Right hindlimb (tissue), 1 donor: ENCODE measurements around the gene SH3D19.
"Not testable (repeated sequence)": the region's sequence is repeated elsewhere in the genome, so short reads cannot be mapped to it uniquely, and the experiment has no call there.

ENCODE experiments used
- DNase-seq: peaks from one replicate; pipeline ENCODE4 v3.0.0-alpha.2; 2018

Gene SH3D19

DNA sequence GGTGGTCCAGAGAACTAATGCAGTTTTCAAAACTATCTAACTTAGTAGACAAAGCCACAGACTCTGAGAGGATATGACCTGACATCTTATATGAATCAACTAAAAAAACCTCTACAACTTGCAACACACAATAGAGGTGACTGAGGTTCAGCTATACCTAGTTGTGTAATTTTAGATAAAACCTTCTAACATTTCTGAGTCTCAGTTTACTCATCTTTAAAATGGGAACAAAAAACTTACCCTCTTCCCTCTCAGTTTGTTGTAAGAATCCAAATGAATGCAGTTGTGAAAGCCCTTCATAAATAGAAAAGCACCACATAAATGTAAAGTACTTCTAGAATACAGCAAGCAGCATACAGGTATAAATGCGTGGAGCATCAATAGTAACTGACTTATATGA is 5.9 kb downstream of the SH3D19 start:
- no peak for DNase-seq

DNA sequence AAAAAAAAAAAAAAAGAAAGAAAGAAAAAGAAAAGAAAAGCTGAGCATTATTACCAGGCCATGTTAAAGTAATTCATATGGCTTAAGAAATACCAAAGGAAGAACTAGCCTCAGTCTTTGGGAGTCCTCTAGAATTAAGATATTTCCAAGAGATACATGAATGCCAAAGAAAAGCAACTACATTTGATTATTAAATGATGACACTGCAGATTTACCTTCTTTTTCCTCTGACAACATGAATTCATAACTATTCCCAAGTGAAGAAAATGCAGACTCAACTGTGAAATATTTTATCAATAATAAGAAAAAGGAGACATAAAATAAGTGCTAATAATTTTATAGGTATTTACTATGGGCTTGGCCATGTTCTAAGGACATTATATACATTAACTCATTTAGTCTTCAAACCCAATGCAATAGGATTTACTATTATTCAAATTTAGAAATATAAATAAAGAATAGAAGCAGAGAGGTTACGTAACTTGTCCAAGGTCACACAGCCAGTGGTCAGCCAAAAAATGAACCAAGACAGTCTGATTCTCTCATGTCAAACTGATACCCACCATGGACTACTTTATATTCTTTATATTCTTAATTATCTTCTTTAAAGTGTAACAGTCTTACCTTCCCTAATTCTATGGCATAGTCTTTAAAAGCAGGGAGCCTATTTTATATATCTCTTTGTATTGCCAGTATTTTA is 6.9 kb downstream of the SH3D19 start:
- no peak for DNase-seq

DNA sequence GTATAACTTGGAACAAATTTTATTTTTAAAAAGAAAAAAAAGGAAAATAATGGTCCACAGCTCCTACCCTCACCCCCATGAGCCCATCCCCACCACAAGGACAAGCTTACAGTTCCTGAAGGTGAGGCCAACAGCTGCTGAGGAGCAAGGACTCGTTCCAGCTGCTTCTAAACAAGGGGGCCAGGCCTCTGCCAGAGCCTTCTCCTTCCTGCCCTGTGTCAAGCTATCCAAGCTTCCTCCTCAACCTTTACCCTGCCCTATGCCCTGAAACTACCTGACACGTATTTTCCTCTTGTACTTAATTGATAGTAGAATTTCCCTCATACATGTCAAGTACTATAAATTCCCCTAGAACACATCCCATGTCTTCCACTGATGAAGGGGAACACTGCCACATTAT is 8.8 kb downstream of the SH3D19 start:
- DNase-seq: no peak

DNA sequence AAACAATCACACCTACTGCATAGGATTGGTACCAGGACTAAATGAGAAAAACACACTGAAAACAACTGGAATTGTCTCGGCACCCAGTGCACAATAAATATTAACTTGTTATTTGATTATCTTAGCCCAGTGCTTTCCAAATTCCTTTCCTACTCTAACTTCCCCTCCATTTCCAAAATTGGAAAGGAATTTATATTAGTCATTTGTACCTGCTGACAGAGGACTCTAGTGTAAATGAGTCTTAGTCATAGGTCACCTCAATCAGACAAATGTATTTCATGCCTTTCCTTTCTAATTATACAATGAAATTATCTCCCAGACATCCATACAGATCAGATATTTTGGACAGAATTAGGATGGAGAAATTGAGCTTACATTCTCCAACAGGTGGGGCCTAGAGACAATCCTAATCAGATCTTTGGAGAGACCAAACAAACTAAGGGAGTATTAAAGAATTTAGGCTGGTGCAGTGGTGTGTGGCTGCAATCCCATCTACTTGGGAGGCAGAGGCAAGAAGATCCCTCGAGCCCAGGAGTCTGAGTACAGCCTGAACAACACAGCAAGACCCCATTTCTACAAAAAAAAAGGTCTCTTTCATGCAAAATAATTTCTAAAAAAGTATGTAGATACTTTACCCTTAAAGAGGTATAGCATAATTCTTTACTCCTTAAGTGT is 10.1 kb downstream of the SH3D19 start:
- DNase-seq: no peak

DNA sequence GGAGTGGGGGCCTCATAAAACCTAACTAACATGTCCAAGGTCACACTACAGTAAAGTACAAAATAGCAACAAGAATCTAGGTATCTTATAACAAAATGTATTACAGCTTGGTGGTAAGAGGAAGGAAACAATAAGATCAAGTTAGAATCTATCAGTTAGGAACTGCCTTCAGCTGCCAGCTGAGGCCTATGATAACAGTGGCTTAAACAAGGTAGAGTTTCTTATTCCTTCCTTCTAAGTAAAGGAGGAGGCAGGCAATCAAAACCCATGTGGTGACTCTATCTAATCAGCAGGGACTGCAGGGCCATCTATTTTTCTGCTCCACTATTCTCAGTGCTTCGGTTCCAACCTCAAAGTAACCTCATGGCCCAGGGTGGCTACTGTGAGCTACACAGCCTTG is 10.9 kb downstream of the SH3D19 start:
- no peak for DNase-seq

DNA sequence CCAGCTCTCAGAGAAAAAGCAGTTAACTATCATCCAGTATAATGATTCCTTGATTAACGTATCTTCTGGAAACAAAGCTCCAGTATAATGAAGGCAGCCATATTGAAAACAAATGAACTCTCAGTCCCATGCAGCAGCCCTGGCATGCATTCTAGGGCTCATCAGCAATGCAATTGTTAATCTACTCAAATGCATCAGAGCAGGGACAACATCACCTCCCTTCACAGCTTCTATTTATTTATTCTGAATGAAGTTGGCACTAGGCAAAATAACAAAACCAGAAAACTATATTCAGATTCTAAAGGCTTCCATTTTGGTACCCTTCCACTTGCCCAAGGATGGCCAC is 11.4 kb downstream of the SH3D19 start:
- no peak for DNase-seq

DNA sequence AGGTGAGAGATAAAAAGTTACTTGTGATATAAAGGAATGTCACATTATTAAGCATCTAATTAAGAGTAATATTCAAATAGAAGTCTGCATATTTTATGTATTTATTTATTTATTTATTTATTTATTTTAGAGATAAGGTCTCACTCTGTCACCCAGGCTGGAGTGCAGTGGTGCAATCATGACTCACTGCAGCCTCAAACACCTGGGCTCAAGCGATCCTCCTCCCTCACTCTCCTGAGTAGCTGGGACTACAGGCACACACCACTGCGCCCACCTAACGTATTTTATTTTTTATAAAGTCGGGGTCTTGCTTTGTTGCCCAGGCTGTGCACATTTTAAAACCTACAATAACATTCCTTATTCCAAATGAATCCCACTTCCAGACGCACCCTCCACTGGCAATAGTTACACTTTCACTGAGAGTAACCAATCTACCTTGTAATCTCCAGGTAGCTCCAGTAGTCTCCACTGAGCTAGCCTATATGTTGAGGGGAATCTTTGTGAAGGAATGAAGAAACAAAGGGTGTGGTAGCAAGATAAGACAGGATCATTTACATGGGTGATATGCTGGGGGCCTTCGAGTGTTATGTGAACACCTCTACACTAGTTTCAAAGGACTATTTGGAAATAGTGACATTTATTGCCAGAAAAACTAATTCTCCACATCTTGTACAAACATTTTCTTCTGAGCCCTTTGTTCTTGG is 11.9 kb downstream of the SH3D19 start:
- DNase-seq: no peak

DNA sequence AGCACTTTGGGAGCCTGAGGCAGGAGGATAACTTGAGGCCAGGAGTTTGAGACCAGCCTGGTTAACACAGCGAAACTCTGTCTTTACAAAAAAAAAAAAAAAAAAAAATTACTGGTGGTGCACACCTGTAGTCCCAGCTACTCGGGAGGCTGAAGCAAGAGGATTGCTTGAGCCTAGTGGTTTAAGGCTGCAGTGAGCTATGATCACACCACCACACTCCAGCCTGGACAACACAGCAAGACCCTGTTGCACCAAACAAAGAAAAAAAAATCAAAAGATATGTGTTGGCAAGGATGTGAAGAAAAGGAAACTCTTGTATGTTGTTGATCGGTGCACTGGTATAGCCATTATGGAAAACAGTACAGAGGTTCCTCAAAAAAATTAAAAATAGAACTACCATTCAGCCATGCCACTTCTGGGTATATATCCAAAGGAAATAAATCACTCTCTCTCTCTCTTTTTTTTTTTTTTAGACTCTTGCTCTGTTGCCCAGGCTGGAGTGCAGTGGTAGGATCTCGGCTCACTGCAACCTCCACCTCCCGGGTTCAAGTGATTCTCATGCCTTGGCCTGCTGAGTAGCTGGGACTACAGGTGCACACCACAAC is 15.2 kb downstream of the SH3D19 start:
- no peak for DNase-seq

DNA sequence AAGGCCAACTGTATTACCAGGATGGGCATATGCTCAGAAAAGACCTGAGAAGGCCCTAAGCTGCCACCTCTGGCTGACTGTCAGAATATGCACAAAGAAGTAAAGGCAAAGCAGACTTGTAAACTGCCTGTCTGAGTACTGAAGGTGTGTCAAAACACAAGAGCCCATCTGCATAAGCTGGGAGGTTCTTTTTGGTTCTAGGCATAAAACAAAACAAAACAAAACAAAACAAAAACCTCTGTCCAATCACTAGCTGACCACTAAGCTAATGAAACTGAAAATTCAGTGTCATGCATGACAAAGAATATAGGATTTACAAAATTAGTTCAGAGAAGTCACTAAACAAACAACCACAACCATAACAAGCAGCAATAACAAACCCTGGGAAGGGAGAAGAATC is 20.6 kb downstream of the SH3D19 start:
- DNase-seq: no peak

DNA sequence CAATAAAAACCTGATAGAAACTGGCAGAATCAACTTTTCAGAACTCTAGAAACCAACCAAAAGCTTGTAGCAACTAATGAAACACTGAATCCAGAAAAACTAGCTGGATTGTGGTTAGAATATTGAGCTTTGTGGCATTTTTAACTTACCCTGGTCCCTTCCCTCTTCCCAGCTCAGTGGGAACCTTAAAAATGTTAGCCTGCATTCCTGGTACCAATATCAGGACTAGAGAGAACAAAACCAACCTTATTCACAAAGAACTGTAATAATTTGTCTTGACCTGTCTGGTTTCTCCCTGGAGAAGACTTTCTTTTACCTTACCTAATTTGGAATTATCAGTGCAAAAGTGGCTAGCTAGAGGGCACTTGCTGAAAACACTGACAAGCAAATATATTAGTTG is 21.2 kb downstream of the SH3D19 start:
- DNase-seq: no peak

DNA sequence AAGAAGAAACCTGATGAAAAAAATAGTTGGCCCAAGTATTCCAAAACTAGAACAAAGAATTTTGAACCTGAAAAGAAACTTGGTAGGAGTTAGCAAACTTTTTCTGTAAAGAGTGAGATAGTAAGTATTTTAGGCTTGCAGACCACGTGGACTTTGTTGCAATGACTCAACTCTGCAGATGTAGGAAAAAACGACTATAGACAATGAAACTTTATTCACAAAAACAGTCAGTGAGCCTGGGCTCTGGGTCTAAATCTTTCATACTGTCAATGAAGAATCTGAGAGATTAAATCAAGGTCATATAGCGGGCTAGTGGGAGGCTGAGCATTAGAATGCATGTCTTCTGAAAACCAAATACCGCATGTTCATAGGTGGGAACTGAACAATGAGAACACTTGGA is 23.0 kb downstream of the SH3D19 start:
- DNase-seq: no peak

DNA sequence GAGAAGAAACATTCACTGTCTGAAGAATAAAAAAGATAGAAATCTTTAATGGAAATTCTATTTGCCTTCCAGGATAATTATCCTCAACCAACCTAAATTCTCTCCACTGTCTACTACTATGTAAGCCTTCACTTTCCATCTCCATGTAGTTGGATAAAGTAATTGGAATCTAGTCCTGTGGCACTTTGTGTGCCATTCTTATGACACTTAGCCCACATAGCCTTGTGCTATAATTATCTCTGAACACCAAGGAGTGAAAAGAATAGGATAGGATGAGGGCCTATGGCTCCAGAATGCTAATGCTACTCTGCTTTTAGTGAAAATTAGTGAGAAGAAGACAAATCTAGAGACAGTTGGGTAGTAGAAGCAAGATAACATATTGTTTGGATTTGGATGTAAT is 28.2 kb downstream of the SH3D19 start:
- DNase-seq: no peak

DNA sequence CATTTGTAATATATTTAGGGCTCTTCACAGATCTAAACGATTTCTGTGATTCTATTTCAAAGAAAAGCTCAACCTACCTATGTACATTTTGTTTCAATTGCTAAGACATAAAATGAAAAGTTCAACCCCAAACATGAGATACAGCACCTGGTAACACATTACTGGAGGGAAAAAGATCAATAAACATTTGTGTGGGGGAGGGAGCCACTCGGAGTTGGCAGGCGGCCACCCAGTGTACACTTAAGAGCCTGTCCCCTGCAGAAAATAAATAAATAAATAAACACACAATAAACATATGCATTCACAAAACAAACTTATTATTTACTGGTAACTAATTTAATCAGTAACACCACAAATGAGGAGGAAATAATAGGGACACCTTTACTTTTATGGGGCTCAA is 29.2 kb downstream of the SH3D19 start:
- no peak for DNase-seq

DNA sequence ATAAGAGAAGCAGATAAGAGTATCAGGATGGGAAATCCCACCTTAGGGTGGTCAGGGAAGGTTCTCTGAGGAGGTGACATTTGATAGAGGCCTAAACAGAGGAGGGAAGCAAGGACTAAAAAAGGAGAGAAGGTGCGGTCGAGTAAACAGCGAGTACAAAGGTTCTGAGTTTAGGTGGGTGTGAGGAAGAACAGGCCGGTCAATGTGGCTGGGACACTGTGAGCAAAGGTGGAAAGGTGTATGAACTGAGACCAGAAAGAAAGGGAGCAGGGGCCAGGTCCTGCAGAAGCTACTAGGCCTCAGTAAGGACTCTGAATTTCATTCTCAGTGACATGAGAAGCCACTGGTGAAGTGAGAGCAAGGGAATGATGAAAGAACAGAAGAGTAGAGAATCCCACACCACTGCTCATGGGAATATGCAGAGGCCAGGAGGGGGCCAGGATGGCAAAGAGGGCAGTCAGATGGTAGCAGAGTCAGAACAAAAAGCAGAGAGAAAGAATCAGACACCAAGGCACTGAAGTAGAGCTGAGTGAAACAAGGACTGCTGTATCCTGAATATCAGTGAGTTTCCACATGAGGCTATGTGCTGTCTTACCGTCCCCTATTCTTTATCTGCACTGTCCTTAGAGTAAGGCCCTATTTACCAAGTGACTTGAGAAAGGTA is 30.4 kb downstream of the SH3D19 start:
- DNase-seq: no peak

DNA sequence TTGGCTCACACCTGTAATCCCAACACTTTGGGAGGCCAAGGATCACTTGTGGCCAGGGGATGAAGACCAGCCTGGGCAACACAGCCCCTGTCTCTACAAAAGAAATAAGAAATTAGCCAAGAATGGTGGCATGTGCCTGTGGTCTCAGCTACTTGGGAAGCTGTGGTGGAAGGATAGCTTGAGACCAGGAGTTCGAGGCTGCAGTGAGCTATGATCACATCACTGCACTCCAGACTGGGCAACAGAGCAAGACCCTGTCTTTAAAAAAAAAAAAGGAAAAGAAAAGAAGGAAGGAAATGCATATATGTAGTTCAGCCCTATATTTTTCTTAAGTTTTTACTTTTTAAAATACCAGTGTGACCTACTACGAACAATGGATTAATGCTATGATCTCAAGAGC is 33.4 kb downstream of the SH3D19 start:
- DNase-seq: no peak

DNA sequence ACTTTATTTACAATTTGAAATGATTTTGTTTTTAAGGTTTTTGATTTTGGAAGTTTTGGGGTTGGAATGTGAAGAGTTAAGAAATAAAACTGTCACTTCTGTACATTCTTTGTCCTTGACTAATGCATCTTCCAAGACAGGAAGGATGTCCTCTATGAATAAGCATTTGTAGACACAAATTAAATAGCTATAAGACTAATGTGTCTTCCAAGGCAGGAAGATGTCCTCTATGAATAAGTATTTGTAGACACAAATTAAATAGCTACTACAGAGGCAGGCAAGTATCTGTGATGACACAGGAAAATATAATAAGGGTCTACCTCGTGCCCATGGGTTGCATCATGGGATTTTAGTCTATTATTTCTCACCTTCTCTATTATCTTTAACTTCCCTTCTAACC is 33.9 kb downstream of the SH3D19 start:
- no peak for DNase-seq

DNA sequence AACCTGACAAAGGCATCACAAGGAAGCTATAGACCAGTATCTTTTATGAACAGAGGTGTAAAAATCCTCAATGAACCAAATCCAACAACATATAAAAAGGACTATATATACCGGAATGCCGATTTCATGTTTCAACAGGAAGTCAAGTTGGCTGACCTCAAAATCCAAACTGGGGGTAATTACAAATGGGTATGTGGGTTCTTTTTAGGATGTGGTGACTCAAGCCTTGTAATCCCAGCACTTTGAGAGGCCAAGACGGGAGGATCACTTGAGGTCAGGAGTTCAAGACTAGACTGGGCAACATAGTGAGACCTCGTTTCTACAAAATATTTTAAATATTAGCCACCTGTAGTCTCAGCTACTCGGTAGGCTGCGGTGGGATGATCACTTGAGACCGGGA is 38.0 kb downstream of the SH3D19 start:
- DNase-seq: no peak

DNA sequence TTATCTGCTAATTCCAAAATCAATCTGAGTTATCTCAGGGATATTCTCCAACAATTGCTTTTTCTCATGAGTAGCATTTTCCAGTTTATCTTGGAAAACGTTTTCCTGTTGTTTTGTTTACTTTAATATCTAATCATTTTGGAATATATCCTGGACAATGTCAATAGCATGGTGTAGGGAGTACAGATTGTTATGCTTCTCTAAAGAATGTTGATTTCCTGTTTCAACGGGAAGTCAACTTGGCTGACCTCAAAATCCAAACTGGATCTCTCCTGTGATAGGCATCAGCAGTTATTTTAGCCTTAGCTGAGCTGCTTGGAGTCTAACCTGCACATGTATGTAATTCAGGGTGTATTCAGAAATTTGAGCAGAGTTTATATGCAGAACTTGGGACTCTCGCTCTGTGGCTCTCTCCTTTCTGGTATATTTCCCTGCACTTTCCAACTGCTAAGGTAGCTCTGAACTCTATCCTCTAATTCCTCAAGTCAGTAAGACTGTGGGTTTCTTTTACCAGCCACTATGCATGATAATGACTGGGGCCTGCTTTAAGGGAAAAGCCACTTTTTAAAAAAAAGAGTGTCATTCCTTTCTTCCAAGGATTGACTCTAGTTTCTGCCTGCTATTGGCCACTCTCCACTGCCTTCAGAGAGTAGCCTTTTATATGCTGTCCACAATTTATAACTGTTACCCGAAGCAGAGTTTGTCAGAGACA is 40.7 kb downstream of the SH3D19 start:
- no peak for DNase-seq

DNA sequence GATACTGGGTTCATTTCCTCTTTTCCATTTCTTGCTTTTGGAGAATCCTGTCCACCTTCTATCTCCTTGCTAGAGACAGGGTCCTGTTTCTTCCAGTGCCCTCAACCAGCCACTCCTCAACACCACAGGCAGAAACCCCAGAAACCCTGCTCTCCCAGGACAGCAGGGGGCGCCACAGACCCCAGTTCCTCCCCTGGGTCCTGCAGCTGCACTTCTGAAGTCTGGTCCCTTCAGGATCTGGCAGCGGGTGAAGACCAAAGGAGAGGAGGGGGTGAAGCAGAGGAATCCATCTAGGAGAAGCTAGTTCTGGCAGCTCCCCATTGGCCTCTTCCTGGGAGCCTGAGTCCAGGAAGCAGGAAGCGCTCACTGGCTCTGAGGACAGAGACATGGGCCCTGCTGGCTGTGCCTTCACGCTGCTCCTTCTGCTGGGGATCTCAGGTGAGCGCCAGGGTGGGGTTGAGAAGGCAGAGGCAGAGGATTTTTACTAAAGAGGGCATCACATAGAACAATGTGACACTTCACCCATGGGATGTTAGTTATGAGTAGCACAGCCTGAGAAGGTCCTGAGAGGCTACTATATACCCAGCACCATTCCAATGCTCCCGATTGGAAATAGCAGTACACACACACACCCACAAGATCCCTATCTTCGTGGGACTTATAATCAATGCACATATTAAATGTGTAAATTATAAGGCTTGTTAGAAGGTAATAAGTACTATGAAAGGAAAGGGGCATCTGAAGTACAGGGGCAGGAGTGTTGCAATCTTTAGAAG is 48.4 kb downstream of the SH3D19 start, which contains the start of gene PRSS48:
Gene PRSS48, plus strand, starts transcription at position 375 of the 776 bp plus-strand sequence. Its CDS starts 12 bp downstream, at position 387.
- peak; percentile 27 for DNase-seq

DNA sequence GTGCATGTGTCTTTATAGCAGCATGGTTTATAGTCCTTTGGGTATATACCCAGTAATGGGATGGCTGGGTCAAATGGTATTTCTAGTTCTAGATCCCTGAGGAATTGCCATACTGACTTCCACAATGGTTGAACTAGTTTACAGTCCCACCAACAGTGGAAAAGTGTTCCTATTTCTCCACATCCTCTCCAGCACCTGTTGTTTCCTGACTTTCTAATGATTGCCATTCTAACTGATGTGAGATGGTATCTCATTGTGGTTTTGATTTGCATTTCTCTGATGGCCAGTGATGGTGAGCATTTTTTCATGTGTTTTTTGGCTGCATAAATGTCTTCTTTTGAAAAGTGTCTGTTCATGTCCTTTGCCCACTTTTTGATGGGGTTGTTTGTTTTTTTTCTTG is 56.5 kb downstream of the SH3D19 start:
- DNase-seq: not testable (repeated sequence)

DNA sequence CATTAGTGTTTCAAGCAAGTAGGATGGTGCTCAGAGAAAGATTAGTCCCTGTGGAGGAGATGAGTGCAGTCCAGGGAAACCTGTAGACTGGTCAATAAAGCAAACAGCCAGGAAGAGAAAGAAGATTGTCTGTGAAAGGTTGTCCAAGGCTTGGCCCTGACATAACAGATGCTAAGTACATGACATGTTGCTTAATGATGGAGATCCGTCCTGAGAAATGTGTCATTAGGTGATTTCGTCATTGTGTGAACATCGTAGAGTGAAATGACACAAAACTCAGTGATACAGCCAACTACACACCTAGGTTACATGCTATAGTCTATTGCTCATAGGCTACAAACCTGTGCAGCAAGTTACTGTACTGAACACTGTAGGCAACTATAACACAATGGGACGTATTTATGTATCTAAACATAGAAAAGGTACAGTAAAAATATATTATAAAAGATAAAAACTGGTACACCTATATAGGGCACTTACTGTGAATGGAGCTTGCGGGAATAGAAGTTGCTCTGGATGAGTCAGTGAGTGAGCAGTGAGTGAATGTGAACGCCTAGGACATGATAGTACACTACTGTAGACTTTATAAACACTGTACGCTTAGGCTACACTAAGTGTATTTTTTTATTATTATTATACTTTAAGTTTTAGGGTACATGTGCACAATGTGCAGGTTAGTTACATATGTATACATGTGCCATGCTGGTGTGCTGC is 57.4 kb downstream of the SH3D19 start:
- no peak for DNase-seq
